GM19395 (cell line): Measurements from ENCODE around the gene CEP57L1.
"Not testable (repeated sequence)": the region's sequence is repeated elsewhere in the genome, so short reads cannot be mapped to it uniquely, and the experiment has no call there.

ENCODE experiments used
- ATAC-seq: cut with Tn5 transposase; IDR thresholded peaks from one replicate; pipeline ENCODE4 v1.9.1; 2021; ENCODE audit warnings: mild to moderate bottlenecking, moderate library complexity; ENCODE audit not compliant: unreplicated experiment

The CEP57L1 gene

GRCh38 chr6:109073344-109074132 lies 21.8 kb upstream of the CEP57L1 start:
- no peak for ATAC-seq

- no peak for ATAC-seq
Observed at GRCh38 chr6:109074133-109074415, 21.2 kb upstream of the CEP57L1 start.

- no peak for ATAC-seq
Observed at GRCh38 chr6:109075934-109076333, 19.4 kb upstream of the CEP57L1 start.

DNA sequence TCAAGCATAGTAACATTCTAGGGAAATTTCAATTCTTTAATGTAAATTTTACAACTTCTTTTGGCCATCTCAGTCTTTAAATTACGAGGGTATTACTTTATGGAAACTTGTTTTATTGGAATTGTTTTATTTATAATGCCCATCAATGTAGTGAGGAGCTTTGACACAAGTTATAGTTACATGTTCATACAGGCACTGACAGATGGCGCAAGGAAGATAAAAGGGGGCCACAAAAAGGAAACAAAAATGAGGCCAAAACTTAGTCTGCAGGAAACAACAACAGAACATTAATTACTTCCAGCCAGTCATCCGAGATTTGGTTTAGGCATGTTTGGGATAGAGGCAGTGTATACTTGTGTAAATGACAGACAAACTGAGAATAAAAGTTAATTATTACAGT lies 18.9 kb upstream of the CEP57L1 start:
- no peak for ATAC-seq

- no peak for ATAC-seq
Observed at GRCh38 chr6:109079981-109080380, 15.3 kb upstream of the CEP57L1 start.

DNA sequence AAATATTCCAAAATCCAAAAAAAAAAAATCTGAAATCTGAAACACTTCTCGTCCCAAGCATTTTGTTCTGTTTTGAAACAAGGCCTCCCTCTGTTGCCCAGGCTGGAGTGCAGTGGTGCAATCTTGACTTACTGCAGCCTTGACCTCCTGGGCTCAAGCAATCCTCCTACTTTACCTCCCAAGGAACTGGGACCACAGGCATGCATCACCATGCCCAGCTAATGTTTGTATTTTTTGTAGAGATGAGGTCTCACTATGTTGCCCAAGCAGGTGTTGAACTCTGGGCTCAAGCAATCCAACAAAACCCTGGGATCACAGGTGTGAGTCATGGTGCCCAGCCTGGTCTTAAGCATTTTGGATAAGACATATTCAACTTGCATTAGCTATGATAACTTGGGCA lies 14.3 kb upstream of the CEP57L1 start:
- ATAC-seq = no peak

GRCh38 chr6:109081516-109082187 lies 13.7 kb upstream of the CEP57L1 start:
- no peak for ATAC-seq

GRCh38 chr6:109082188-109082577 lies 13.1 kb upstream of the CEP57L1 start:
- ATAC-seq = no peak

- no peak for ATAC-seq
Observed at GRCh38 chr6:109083657-109084056, 11.7 kb upstream of the CEP57L1 start.

GRCh38 chr6:109084146-109084545 lies 11.2 kb upstream of the CEP57L1 start:
- ATAC-seq = not testable (repeated sequence)

DNA sequence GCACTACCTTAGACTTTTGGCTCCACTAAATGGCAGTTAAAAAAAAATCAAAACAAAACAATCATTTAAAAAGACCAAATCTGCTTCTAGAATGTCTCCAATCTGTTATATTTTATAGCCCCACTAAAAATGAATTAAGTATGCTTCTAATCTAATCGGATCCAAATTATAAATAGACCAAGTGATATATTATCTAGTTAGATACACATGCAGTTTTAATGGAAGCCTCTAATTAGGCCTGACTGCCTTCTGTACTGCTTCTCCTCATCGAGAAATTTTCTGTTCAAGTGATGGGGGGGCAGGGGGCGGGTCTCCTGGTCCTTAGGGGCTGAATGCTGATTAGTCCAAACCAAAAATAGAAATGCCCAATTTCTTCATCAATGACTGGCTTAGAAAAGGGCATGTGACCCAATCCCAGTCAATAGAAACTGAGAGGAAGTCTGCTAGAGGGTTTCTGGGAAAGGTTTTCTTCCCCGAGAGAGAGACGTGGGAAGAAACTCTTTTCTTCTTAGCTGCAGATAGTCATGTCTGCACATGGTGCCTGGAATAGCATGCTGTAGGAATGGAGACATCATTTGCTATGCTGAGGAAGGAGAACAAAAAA lies 7.5 kb upstream of the CEP57L1 start:
- no peak for ATAC-seq

DNA sequence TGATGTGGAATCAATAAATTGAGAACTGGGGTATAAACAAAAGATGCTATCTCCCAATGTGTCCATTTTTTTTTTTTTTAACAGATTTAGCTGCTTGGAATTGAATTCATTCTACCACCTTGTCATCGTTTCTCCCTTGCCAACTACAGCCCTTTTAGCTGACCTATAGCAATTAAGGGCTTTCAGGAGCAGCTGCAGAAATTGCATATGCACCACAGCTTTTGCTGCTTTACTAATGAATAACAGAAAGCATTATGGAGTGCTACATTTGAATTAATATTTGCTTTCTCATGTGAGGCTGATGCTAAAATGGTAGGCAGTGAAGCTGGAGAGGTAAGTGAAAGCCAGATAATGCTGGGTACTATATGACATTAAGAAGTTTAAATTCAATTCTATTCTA lies 6.3 kb upstream of the CEP57L1 start:
- no peak for ATAC-seq

DNA sequence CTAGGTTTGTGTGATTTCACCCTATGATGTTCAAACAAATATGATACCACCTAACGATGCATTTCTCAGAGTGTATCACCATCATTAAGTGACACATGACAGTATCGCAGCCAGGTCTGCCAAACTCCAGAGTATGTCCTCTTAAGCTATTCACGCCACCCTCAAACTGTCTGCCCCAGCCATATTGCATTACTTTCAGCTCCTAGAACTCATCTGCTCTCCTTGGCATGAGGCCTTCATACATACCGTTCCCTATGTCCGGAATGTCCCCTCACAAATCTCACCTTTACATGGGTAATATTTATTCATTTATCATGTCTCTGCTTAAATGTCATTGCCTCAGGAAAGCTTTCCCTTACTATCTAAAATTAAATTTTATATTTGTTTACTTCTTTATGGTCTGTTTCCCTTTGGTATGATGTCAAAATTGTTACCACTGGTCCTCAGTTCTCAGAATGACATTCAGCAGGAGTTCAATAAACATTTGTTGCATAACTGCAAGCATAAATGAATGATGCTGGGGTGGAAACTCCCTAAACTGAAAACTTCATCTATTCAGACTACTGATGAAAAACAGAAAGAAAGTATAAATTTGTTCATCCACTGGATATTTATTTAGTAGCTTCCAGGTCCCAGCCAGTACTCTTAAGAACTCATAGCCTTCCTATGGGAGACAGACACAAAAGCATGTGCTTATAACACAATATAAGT lies 3.8 kb upstream of the CEP57L1 start:
- ATAC-seq = no peak

- no peak for ATAC-seq
Observed at GRCh38 chr6:109092074-109092473, 3.2 kb upstream of the CEP57L1 start.

GRCh38 chr6:109093732-109094415 lies 1.4 kb upstream of the CEP57L1 start:
- ATAC-seq = peak; percentile 1

DNA sequence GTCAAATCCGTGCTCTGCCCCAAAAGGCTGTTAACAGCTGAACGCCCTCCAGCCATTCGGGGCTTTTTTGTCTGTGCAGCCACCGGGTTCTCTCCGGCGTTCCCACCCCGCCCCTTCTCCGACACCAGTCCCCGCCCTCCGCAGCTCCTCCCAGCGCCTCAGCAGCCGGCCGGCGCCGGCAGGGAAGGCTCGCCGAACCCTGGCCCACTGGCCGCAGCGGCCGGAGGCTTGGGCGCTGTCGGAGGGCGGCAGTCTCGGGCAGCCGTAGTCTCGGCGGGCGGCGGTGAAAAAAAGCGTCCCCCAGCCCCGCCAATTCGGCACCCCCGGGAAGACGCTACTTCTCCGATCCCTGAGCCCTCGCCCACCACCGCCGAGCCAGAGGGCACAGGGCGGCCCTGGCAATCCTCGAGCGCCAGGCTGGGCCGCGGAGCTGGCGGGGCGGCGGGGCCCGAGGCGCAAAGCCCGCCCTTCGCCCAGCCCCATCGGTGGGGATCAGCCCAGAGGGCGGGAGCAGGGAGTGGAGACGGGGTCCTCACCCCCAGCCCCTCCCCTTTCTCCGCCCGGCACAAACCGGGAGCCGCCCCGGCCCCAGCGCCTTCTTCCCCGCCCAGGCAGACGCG lies 781 bp upstream of the CEP57L1 start, which contains the start of gene SESN1:
Gene SESN1 (minus strand): TSS at position 431 of the 620 bp plus-strand sequence. CDS start 773 bp downstream, outside the sequence.
- ATAC-seq = peak; percentile 66

DNA sequence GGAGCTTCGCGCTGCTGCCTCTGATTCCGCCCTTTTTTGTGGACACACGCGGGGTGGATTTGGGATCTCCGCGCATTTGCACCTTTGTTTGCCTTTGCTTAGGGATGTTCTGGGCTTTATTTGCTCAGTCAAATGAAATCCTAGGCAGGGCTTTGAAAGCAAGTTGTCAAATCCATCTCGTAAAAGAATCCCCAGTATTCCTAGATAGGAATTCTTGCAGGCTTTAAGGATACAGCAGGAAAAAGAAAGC lies 453 bp downstream of the CEP57L1 start:
- no peak for ATAC-seq

GRCh38 chr6:109096208-109096607 lies 901 bp downstream of the CEP57L1 start:
- ATAC-seq = no peak

GRCh38 chr6:109097661-109098060 lies 2.4 kb downstream of the CEP57L1 start:
- no peak for ATAC-seq

- no peak for ATAC-seq
Observed at GRCh38 chr6:109102762-109103161, 7.5 kb downstream of the CEP57L1 start.

DNA sequence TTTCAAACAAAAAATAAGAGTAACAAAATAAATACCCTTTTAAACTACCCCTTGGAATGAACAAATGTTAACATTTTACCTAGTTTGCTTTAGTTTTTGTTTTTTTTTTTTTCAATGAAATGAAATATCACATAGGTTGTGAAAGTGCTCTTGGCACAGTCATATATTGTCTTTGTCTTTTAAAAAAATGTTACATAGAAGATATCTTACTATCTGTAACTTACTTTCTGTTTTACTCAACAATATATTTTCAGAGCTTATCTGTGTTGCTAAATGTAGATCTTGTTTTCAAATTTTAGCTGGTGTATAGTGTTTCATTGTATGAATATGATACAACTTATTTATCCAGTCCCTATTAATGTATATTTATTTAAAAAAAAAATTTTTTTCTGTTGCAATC lies 8.6 kb downstream of the CEP57L1 start:
- no peak for ATAC-seq
